GM12892 (cell line): ENCODE measurements around the gene ATRIP.

ENCODE experiments used
- POLR2A ChIP-seq: IDR thresholded peaks from 2 replicates; pipeline ENCODE4 v1.6.1; 2011; ENCODE audit warnings: low read depth, low read length, control low read depth
- POLR2AphosphoS5 ChIP-seq: IDR thresholded peaks from 2 replicates; pipeline ENCODE4 v1.6.1; 2011; ENCODE audit warnings: low read depth, low read length, control low read depth

DNA sequence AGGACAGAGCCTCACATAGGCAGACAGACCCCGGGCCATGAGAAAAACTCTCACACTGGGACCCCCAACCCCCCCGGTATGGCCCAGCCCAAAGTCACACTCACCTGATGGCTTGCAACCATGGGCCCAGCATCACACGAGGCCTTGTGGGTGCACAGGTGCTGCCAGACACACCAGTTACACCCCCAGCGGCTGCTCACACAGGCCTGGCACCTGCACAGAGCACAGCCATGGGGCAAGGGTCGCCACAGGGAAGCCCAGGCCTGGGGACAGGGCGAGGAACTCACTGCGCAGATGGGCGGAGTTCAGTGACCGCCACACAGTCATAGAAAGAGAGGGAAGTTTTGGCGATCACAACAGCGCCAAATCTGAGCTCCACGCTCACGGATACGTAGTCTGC, 26.0 kb upstream of the ATRIP start:
- TF ChIP-seq POLR2A: no peak
- no peak for TF ChIP-seq POLR2AphosphoS5
